NCI-H345 treated with DMSO at 0.1 percent for 48 hours (cell line): Measurements from ENCODE around the gene RAB36.

ENCODE experiments used
- DNase-seq: peaks from one replicate; lab custom pipeline; 2025; ENCODE audit not compliant: unreplicated experiment; lab: John Stamatoyannopoulos, UW

Gene RAB36

DNA sequence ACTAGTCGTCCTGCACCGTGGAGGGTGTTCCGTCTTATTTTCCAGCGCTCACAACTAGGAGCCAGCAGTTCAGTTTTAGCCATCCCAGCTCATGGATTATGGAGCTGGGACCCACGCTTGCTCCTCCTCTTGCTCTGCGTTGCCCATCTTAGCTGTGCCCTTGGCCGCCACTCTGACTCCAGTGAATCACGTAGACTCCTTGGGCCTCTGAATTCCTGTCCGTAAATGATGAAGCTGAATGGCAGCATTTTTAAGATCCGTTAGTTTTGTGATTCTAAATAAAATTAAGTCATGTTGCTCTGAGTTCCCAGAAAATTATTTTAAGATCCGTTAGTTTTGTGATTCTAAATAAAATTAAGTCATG is 58.8 kb downstream of the RAB36 start:
- DNase-seq: no peak

DNA sequence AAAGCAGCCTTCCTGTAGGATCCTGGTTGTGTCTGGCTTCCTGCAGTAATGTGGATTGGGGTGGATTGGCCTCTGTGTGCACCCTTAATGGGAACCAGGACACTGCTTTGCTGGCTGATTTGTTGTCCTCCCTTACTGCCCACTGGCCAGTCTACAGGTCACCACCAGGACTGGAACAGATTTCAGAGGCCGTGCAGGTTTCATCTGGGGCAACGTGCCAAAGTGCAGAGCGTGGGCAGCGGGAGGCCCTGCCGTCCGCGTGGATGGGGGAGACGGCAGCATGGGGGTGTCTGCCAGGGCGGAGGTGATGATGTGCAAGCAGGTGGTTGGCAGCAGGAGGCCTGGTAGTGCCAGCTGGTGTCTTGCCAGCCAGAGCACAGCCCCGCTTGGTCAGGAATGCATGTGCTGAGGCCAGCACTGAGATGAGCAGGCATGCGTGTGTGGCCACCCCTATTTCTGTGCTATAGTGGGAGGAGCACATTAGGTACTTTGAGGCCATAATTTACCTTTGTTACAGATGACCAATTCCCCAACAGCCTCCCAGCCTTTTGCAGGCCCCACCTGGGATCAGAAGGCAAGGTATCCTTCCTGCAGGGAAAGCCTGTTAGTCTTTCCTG is 59.4 kb downstream of the RAB36 start:
- peak; percentile 21 for DNase-seq

DNA sequence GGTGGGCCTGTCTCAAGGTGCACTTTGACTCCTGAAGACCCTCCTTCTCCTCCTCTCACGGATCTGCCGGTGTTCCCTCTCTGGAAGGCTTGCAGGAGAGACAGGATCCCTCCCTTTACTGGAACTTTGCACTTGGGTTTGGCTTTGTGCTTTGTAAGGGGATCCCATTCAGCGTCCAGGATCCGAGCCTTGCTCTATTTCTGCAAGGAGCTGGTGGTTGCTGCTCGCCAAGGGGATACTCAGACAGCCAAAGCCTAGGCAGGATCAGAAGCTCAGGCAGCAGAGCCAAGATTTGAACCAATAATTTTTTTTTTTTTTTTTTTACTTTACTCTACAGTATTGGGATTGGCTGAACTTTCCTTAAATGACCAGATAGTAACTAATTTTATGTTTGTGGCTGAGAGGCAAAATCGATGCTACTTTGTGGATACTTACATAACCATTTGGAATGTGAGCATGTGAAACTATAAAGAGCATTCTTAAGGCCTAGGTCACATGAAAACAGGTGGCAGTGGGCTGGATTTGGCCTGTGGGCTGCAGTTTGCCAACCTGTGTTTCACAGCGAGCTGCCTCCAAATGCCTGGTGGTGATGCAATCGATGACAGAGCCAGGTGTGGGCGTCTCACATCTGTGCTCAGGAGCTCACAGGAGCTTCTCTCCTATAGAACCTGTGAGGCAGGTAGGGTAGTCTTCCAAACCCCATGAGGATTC is 60.2 kb downstream of the RAB36 start:
- DNase-seq: no peak

DNA sequence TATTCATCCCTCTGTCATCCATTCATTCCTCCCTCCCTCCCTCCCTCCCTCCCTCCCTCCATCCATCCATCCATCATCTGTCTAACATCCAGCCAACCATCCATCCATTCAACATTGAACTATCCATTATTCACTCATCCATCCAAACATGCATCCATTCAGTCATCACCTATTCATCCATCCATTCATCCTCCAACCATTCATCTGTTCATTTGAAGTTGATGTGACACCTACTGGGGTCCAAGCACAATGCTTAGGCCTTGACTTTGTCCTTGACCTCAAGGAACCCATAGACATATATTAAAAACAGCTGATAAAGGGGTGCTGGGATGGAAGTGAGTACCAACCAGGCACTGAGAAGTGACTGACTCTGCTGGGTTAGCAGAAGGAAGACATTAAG is 61.6 kb downstream of the RAB36 start:
- DNase-seq: no peak

DNA sequence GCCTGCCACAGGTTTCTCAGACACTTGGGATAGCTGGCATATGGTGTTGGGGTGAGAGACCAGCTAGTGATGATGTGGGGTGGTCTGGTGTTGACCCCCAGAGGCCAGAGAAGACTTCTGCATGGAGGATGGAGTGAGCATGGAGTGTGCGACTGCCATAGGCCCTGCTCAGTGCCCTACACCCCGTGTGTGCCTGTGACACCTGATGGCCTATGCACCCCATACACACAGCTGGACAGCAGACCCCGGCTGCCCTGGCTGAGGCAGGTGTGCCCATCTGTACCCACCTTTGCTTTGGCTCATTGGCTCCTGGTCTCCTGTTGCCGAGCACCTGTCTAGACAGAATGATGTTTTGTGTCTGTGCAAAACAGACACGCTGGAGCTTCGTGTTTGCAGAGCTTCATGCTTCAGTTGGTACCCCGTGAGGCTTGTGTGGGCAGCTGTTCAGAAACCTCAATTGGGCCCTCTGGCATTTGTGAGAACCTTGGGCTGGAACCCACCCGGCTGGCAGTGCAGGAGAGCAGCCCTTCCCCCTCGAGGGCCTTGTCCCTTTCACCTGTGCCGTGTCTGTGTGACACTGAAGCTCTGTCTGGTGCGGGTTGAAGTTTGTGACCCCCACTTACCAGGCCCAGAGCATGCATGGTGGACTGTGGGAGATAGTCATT is 62.6 kb downstream of the RAB36 start:
- DNase-seq: peak; percentile 83

DNA sequence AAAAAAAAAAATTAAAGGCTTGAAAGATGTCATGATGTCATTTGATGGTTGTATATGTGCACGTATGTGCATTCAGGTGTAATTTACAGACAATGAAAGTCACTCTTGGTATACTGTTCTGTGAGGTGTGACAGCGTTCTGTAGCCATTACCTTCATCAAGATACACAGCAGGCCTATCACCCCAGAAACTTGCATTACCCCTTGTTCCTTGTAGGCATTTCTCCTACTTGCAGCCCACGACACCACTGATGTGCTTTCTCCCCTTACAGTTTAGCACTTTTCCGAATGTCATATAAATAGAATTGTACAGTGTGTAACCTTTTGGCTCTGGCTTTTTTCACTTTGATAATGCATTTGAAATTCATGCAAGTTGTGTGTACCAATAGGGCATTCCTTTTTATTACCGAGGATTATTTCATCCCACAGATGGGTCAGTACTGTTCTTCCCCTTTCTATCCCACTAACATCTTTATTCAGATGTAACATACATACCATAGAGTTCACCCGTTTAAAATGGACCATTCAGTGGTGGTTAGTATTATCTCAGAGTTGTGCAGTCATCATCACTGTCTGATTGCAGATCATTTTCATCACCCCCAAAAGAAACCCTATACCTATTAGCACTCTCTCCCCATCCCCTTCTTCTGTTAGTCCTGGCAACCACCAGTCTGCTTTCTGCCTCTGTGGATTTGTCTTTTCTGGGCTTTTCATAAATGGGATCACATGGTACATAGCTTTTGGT is 65.3 kb downstream of the RAB36 start:
- DNase-seq: no peak

DNA sequence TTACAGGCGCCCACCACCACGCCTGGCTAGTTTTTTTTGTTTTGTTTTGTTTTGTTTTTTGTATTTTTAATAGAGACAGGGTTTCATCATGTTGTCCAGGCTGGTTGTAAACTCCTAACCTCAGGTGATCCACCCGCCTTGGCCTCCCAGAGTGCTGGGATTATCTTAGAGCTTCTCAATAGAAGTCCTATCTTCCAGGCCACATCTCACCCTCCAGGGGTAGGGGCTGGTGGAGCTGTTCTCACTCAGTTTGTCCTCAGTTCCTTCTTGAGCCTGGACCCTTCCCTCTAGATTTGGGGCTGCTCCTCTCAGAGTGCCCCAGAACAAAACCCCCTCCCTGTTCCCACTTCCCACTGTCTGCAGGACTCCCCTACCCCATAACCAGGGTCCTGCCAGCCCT is 66.3 kb downstream of the RAB36 start:
- DNase-seq: no peak

DNA sequence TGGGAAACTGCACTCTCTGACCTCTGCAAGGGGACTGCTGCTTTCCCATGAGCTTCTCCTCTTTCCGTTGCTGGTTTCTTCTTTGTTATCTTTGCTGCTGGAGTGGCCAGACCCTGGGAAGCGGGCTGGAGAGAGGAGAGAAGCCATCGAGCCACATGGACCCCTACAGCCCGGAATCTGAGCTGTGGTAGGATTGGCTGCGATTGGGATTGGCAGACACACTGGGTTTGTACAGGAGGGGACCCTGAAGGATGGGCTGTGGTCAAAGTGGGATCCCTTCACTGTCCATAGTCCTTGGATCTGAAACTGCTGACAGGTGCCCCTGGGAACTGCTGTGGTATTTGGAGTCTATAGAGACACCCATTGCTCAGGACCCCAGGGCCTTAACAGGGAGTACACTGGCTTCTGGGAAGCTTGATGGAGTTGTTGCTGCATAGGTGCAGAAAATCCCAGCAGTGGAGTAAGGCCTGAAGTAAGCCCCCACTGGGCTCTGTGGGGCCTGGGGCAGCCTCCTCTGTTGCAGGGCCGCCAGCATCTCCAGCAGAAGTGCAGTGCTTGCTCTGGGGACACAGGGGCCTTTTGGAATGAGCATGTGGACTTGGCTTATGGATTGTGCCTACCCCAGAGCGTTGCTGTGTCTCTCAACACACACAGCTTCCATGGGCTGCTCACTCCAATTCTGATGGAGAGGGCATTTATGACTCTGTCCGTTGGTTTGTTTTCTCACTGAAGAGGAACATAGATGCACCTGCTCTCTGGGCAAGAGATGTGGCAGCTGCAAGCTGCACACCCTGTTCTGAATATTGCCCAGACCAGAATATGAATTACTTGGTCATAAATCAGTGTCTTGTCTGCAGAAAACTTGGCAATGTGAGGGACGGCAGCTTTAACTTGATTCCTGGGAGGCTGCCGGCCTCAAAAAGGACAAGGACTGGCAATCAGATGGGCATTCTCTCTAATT is 67.1 kb downstream of the RAB36 start:
- peak; percentile 54 for DNase-seq

DNA sequence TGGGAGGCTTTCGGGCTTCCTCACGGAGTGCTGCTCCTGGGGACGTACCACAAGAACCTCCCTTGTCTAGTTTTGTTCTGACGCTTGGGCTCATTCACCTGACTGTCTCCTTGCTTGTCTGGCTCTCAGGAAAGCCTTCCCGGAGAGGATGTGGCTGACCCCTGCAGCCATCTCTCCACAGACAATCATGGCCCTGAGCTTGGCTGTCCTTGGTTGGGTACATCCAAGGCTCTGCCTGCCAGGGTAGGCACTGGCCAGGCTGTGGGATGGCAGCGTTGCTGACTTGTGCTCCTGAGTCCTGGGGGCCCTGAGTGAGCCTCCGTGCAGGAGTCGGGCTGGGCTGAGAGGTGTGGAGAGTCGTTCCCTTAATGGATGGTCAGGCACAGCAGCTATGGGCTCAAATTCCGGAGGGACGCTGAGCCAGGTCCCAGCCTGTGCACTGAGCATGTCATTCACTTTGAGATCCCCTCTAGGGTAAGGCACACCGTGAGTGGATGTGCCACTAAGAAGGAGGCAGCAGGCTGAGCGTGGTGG is 67.8 kb downstream of the RAB36 start:
- no peak for DNase-seq

DNA sequence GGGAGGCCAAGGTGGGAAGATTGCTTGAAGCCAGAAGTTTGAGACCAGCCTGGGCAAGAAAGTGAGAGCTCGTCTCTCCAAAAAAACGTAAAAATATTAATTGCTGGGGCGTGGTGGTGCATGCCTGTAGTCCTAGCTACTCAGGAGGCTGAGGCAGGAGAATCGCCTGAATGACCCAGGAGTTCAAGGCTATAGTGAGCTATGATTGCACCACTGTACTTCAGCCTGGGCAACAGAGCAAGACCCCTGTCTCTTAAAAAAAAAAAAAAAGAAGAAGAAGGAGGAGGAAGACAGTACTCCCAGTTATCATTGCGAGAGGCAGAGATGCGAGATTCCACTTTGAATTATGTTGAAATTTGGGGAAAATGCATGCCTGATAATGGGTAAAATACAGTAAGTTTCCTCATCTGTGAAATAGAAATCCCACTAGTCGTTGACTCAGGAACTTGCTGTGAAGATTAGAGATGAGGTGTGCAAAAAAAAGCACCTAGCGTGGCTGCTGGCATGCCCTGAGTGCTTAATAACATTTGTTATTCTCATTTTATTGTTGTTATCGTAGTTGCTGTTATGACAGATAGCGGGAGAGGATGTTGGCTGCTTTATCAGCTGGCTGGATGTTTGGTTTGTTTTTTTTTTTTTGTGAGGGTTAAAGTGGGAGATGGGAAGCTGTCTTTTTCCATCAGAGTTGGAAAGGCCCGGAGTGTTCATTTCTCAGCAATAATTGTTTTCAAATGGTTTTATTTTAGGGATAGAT is 68.5 kb downstream of the RAB36 start:
- no peak for DNase-seq
